Mesendoderm (in vitro differentiated cells): ENCODE results near the gene HIP1R.

Experiments
- DNase-seq: peaks from one replicate; pipeline ENCODE4 v3.0.0; 2013
- H2AK5ac ChIP-seq: 2 replicates; pipeline ENCODE4 v1.6.1; 2013; ENCODE audit warnings: low read length, inconsistent platforms
- H2BK120ac ChIP-seq: 2 replicates; pipeline ENCODE4 v1.6.1; 2013; ENCODE audit warnings: low read depth, mild to moderate bottlenecking, low read length, moderate library complexity, mixed read lengths
- H2BK15ac ChIP-seq: replicated peaks from 2 replicates; pipeline ENCODE4 v1.6.1; 2013; ENCODE audit warnings: low read depth, mild to moderate bottlenecking, moderate library complexity
- H2BK5ac ChIP-seq: 2 replicates; pipeline ENCODE4 v1.6.1; 2013; ENCODE audit warnings: low read length, inconsistent platforms
- H3K18ac ChIP-seq: 2 replicates; pipeline ENCODE4 v1.6.1; 2013; ENCODE audit warnings: mild to moderate bottlenecking, low read length, mixed read lengths
- H3K23ac ChIP-seq: one replicate; pipeline ENCODE4 v1.6.1; 2013; ENCODE audit warnings: low read length
- H3K27ac ChIP-seq: 2 replicates; pipeline ENCODE4 v1.5.1; 2013; ENCODE audit warnings: low read depth, mild to moderate bottlenecking, inconsistent platforms, low read length, moderate library complexity
- H3K27me3 ChIP-seq: 2 replicates; pipeline ENCODE4 v1.6.1; 2013; ENCODE audit warnings: low read length, control low read depth, mild to moderate bottlenecking, inconsistent platforms; ENCODE audit not compliant: insufficient read depth, poor library complexity
- H3K36me3 ChIP-seq: 2 replicates; pipeline ENCODE4 v1.6.1; 2013; ENCODE audit warnings: low read length, inconsistent platforms; ENCODE audit not compliant: control insufficient read depth, insufficient read depth
- H3K4ac ChIP-seq: one replicate; pipeline ENCODE4 v1.6.1; 2013; ENCODE audit warnings: low read depth, mild to moderate bottlenecking, low read length, moderate library complexity
- H3K4me1 ChIP-seq: 2 replicates; pipeline ENCODE4 v1.6.1; 2013; ENCODE audit warnings: low read depth, low read length, inconsistent platforms; ENCODE audit not compliant: control insufficient read depth
- H3K4me2 ChIP-seq: 2 replicates; pipeline ENCODE4 v1.6.1; 2013; ENCODE audit warnings: low read length
- H3K4me3 ChIP-seq: 2 replicates; pipeline ENCODE4 v1.5.1; 2013; ENCODE audit warnings: mild to moderate bottlenecking, low read length
- H3K56ac ChIP-seq: one replicate; pipeline ENCODE4 v1.6.1; 2013; ENCODE audit warnings: low read length
- H3K79me1 ChIP-seq: 2 replicates; pipeline ENCODE4 v1.6.1; 2013; ENCODE audit warnings: low read length, inconsistent platforms
- H3K79me2 ChIP-seq: 2 replicates; pipeline ENCODE4 v1.6.1; 2013; ENCODE audit warnings: mild to moderate bottlenecking, low read length; ENCODE audit not compliant: control insufficient read depth, insufficient read depth
- H3K9ac ChIP-seq: 2 replicates; pipeline ENCODE4 v1.6.1; 2013; ENCODE audit warnings: low read length, inconsistent platforms
- H4K5ac ChIP-seq: one replicate; pipeline ENCODE4 v1.6.1; 2013; ENCODE audit warnings: low read length
- H4K8ac ChIP-seq: one replicate; pipeline ENCODE4 v1.6.1; 2013; ENCODE audit warnings: low read depth, mild to moderate bottlenecking, control low read depth, low read length, moderate library complexity
- WGBS: extraction: QIAGEN DNeasy Blood & Tissue Kit; methylation state at CpG from one replicate; pipeline ENCODE4 v1.1.7; 2013; ENCODE audit warnings: low lambda C conversion rate, missing lambda C conversion rate; ENCODE audit not compliant: insufficient coverage; ENCODE audit errors: extremely low coverage; 5-methylcytosine and 5-hydroxymethylcytosine counted together

Gene HIP1R

GRCh38 chr12:122853582-122854245, 18.5 kb downstream of the HIP1R start:
- Histone ChIP-seq H3K79me1 (no peaks in the 10 kb centered on the region), H3K18ac (no peak overlapping the region), H3K36me3 (no peaks in the 10 kb centered on the region), H2BK5ac (no peak overlapping the region), H3K4me2 (no peak overlapping the region), H3K23ac (no peak overlapping the region), H2BK15ac (no peak overlapping the region), H4K8ac (no peak overlapping the region), H3K4me3 (no peak overlapping the region), H2AK5ac (no peak overlapping the region), H3K4ac (no peak overlapping the region), H3K56ac (no peak overlapping the region), H3K27me3 (no peaks in the 10 kb centered on the region), H3K27ac (no peak overlapping the region), H3K79me2 (no peaks in the 10 kb centered on the region), H2BK120ac (no peak overlapping the region), H3K9ac (no peak overlapping the region), H3K4me1 (no peaks in the 10 kb centered on the region), H4K5ac (no peak overlapping the region)
- WGBS: no CpG with 5 or more reads among the region's 17 CpGs
- DNase-seq: no peak

GRCh38 chr12:122854554-122854953, 19.3 kb downstream of the HIP1R start:
- Histone ChIP-seq H2BK15ac (no peak overlapping the region), H3K9ac (no peak overlapping the region), H3K79me2 (no peaks in the 10 kb centered on the region), H4K8ac (no peak overlapping the region), H3K23ac (no peak overlapping the region), H3K27me3 (no peaks in the 10 kb centered on the region), H3K27ac (no peak overlapping the region), H2BK120ac (no peak overlapping the region), H2BK5ac (no peak overlapping the region), H3K36me3 (no peaks in the 10 kb centered on the region), H3K79me1 (no peaks in the 10 kb centered on the region), H3K56ac (no peak overlapping the region), H3K4me1 (no peaks in the 10 kb centered on the region), H2AK5ac (no peak overlapping the region), H4K5ac (no peak overlapping the region), H3K4me3 (no peak overlapping the region), H3K4ac (no peak overlapping the region), H3K4me2 (no peak overlapping the region), H3K18ac (no peak overlapping the region)
- no CpG with 5 or more reads among the region's 17 CpGs for WGBS
- no peak for DNase-seq

- no peaks in the 10 kb centered on the region for H3K4me1 ChIP-seq
- H2BK120ac ChIP-seq: no peak overlapping the region
- H3K27ac ChIP-seq: no peak overlapping the region
- no peak for DNase-seq
- H2BK15ac ChIP-seq: no peak overlapping the region
- H3K4me2 ChIP-seq: no peak overlapping the region
- no peaks in the 10 kb centered on the region for H3K27me3 ChIP-seq
- no peak overlapping the region for H4K5ac ChIP-seq
- H3K56ac ChIP-seq: no peak overlapping the region
- no peak overlapping the region for H2AK5ac ChIP-seq
- H3K4me3 ChIP-seq: no peak overlapping the region
- H4K8ac ChIP-seq: no peak overlapping the region
- H3K23ac ChIP-seq: no peak overlapping the region
- H3K4ac ChIP-seq: no peak overlapping the region
- no CpG with 5 or more reads among the region's 24 CpGs for WGBS
- no peak overlapping the region for H3K18ac ChIP-seq
- no peaks in the 10 kb centered on the region for H3K79me1 ChIP-seq
- H2BK5ac ChIP-seq: no peak overlapping the region
- H3K9ac ChIP-seq: no peak overlapping the region
- H3K79me2 ChIP-seq: no peaks in the 10 kb centered on the region
- no peaks in the 10 kb centered on the region for H3K36me3 ChIP-seq
Observed at GRCh38 chr12:122855071-122855829, 20.0 kb downstream of the HIP1R start.

DNA sequence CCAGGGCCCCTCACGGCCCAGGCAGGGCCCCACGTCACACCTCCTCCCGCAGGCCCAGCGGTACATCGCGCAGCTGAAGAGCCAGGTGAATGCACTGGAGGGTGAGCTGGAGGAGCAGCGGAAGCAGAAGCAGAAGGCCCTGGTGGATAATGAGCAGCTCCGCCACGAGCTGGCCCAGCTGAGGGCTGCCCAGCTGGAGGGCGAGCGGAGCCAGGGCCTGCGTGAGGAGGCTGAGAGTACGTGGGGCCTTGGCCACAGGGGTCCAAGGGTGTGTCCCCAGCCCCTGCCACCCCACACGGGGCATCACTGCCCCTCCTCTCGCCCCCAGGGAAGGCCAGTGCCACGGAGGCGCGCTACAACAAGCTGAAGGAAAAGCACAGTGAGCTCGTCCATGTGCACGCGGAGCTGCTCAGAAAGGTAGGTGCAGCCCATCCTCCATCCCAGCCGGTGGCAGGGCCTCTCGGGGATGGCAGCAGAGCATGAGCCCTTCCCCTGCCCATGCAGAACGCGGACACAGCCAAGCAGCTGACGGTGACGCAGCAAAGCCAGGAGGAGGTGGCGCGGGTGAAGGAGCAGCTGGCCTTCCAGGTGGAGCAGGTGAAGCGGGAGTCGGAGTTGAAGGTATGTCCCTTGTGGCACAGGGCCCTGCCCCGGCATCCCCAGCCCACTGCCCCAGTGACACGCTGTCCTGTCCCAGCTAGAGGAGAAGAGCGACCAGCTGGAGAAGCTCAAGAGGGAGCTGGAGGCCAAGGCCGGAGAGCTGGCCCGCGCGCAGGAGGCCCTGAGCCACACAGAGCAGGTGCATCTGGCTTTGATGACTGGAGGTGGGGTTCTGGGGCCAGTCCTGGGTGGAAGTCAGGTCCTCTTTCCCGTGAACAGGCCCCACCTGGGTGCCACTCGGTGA, 20.9 kb downstream of the HIP1R start:
- no peak overlapping the region for H4K5ac ChIP-seq
- H3K27me3 ChIP-seq: no peaks in the 10 kb centered on the region
- WGBS: no CpG with 5 or more reads among the region's 40 CpGs
- H3K23ac ChIP-seq: no peak overlapping the region
- no peak overlapping the region for H3K9ac ChIP-seq
- H3K79me1 ChIP-seq: no peaks in the 10 kb centered on the region
- H3K4me2 ChIP-seq: no peak overlapping the region
- no peak overlapping the region for H4K8ac ChIP-seq
- H3K4me1 ChIP-seq: no peaks in the 10 kb centered on the region
- H2BK15ac ChIP-seq: no peak overlapping the region
- H3K4ac ChIP-seq: no peak overlapping the region
- no peak overlapping the region for H3K56ac ChIP-seq
- H2BK120ac ChIP-seq: no peak overlapping the region
- H2BK5ac ChIP-seq: no peak overlapping the region
- DNase-seq: no peak
- no peaks in the 10 kb centered on the region for H3K79me2 ChIP-seq
- no peaks in the 10 kb centered on the region for H3K36me3 ChIP-seq
- H3K18ac ChIP-seq: no peak overlapping the region
- no peak overlapping the region for H2AK5ac ChIP-seq
- no peak overlapping the region for H3K4me3 ChIP-seq
- H3K27ac ChIP-seq: no peak overlapping the region

GRCh38 chr12:122856999-122857671, 21.9 kb downstream of the HIP1R start:
- no CpG with 5 or more reads among the region's 24 CpGs for WGBS

More at GRCh38 chr12:122856999-122857671, 21.9 kb downstream of the HIP1R start:
- H3K23ac ChIP-seq: no peak overlapping the region
- no peak overlapping the region for H3K4me3 ChIP-seq
- no peak overlapping the region for H2BK5ac ChIP-seq
- H3K18ac ChIP-seq: no peak overlapping the region
- DNase-seq: no peak
- H2AK5ac ChIP-seq: no peak overlapping the region
- no peak overlapping the region for H3K4ac ChIP-seq
- no peak overlapping the region for H2BK120ac ChIP-seq
- no peak overlapping the region for H3K4me2 ChIP-seq
- H3K79me2 ChIP-seq: no peaks in the 10 kb centered on the region
- H3K27me3 ChIP-seq: no peaks in the 10 kb centered on the region
- no peaks in the 10 kb centered on the region for H3K4me1 ChIP-seq
- no peak overlapping the region for H3K56ac ChIP-seq
- no peak overlapping the region for H2BK15ac ChIP-seq
- no peaks in the 10 kb centered on the region for H3K36me3 ChIP-seq
- no peak overlapping the region for H4K5ac ChIP-seq
- H3K79me1 ChIP-seq: no peaks in the 10 kb centered on the region
- no peak overlapping the region for H4K8ac ChIP-seq
- no peak overlapping the region for H3K9ac ChIP-seq
- no peak overlapping the region for H3K27ac ChIP-seq
